Common myeloid progenitor, CD34-positive (primary cell): ENCODE results near the gene AFDN.

Experiments
- CTCF ChIA-PET: fragments of 350-600 bp; sonication (Branson Sonifier 250); formaldehyde crosslinking; loops from one replicate; lab custom pipeline; 2021; ENCODE audit warnings: antibody characterized with exemption; lab: Charles Lee
- POLR2A ChIA-PET: fragments of 350-600 bp; sonication (Branson Sonifier 250); formaldehyde crosslinking; loops from one replicate; lab custom pipeline; 2021; ENCODE audit warnings: antibody characterized with exemption; lab: Charles Lee
- DNase-seq, 3 donors: peaks; one replicate each; pipeline versions ENCODE4 v3.0.0 to v3.0.0-alpha.2; 2013
- H3K27ac ChIP-seq, 2 experiments: 1 replicate in 1 of 2; 2 replicates in 1 of 2; pipeline ENCODE4 v1.7.0; 2013; ENCODE audit warnings: inconsistent platforms in 2 of 2, low read length in 2 of 2, mild to moderate bottlenecking in 2 of 2, low read depth in 1 of 2, moderate library complexity in 1 of 2; ENCODE audit not compliant: severe bottlenecking in 2 of 2, insufficient read depth in 1 of 2, poor library complexity in 1 of 2
- H3K27me3 ChIP-seq, 5 experiments: replicated peaks in 2 of 5; 1 replicate in 3 of 5; 2 replicates in 2 of 5; pipeline versions ENCODE4 v1.6.1 to v1.7.0; 2013; ENCODE audit warnings: low read length in 4 of 5, mild to moderate bottlenecking in 2 of 5, moderate library complexity in 2 of 5, inconsistent platforms in 1 of 5; ENCODE audit not compliant: insufficient read depth in 5 of 5, control insufficient read depth in 4 of 5
- H3K36me3 ChIP-seq, 4 experiments: 1 replicate in 2 of 4; 2 replicates in 2 of 4; pipeline versions ENCODE4 v1.6.1 to v1.7.0; 2013; ENCODE audit warnings: low read length in 3 of 4, control low read depth in 1 of 4, mild to moderate bottlenecking in 1 of 4; ENCODE audit not compliant: control insufficient read depth in 4 of 4, insufficient read depth in 4 of 4
- H3K4me1 ChIP-seq, 4 experiments: 1 replicate in 3 of 4; 2 replicates in 1 of 4; pipeline versions ENCODE4 v1.6.1 to v1.7.1; 2013; ENCODE audit warnings: low read length in 3 of 4, mild to moderate bottlenecking in 3 of 4, control low read depth in 1 of 4, inconsistent platforms in 1 of 4, moderate library complexity in 1 of 4; ENCODE audit not compliant: control insufficient read depth in 4 of 4, insufficient read depth in 4 of 4; ENCODE audit errors: control extremely low read depth in 1 of 4
- H3K4me3 ChIP-seq, 7 experiments: 1 replicate in 4 of 7; 2 replicates in 3 of 7; pipeline versions ENCODE4 v1.5.1 to v1.7.0; 2013; ENCODE audit warnings: mild to moderate bottlenecking in 7 of 7, low read length in 6 of 7, moderate library complexity in 6 of 7, inconsistent platforms in 2 of 7, low read depth in 2 of 7, control low read depth in 1 of 7; ENCODE audit not compliant: insufficient read depth in 4 of 7, control insufficient read depth in 1 of 7; ENCODE audit errors: extremely low read depth in 1 of 7
- H3K9me3 ChIP-seq, 5 experiments: 1 replicate in 4 of 5; 2 replicates in 1 of 5; pipeline versions ENCODE4 v1.6.1 to v1.7.1; 2013; ENCODE audit warnings: low read length in 4 of 5, mild to moderate bottlenecking in 2 of 5, inconsistent platforms in 1 of 5, low read depth in 1 of 5, moderate library complexity in 1 of 5; ENCODE audit not compliant: control insufficient read depth in 4 of 5, insufficient read depth in 2 of 5; ENCODE audit errors: control extremely low read depth in 1 of 5
- WGBS: methylation state at CpG from one replicate; pipeline ENCODE4 v1.1.5; 2013; ENCODE audit not compliant: insufficient coverage; 5-methylcytosine and 5-hydroxymethylcytosine counted together

The AFDN gene

GRCh38 chr6:167820681-167821080, 6.0 kb upstream of the AFDN start:
- H3K4me1 ChIP-seq, result peaks cover 0 to 9% (median 2%) of the 10 kb centered on the region in 4 experiments
- no peak overlapping the region for H3K27ac ChIP-seq
- POLR2A ChIA-PET, result no interaction called here
- CTCF ChIA-PET, result no interaction called here
- 100% methylated on average over 7 of the region's 7 CpGs for WGBS
- peaks cover 6 to 68% (median 20%) of the 10 kb centered on the region in 5 experiments for H3K27me3 ChIP-seq
- H3K4me3 ChIP-seq, result no peak overlapping the region
- H3K9me3 ChIP-seq, result peaks cover 0 to 2% (median 0%) of the 10 kb centered on the region in 5 experiments
- H3K36me3 ChIP-seq, result no peaks in the 10 kb centered on the region
- no peak for DNase-seq

GRCh38 chr6:167824591-167825331, 1.9 kb upstream of the AFDN start:
- WGBS, result 64% methylated on average over 11 of the region's 19 CpGs
- peaks cover 0 to 2% (median 0%) of the 10 kb centered on the region in 5 experiments for H3K9me3 ChIP-seq
- H3K4me1 ChIP-seq, result peaks cover 0 to 21% (median 16%) of the 10 kb centered on the region in 4 experiments
- POLR2A ChIA-PET, result no interaction called here
- H3K4me3 ChIP-seq, result no peak overlapping the region
- H3K27me3 ChIP-seq, result peaks cover 10 to 72% (median 24%) of the 10 kb centered on the region in 5 experiments
- H3K27ac ChIP-seq, result no peak overlapping the region
- CTCF ChIA-PET, result no interaction called here
- no peaks in the 10 kb centered on the region for H3K36me3 ChIP-seq
- DNase-seq, result peak in 1 of 3 donors; percentile 17

DNA sequence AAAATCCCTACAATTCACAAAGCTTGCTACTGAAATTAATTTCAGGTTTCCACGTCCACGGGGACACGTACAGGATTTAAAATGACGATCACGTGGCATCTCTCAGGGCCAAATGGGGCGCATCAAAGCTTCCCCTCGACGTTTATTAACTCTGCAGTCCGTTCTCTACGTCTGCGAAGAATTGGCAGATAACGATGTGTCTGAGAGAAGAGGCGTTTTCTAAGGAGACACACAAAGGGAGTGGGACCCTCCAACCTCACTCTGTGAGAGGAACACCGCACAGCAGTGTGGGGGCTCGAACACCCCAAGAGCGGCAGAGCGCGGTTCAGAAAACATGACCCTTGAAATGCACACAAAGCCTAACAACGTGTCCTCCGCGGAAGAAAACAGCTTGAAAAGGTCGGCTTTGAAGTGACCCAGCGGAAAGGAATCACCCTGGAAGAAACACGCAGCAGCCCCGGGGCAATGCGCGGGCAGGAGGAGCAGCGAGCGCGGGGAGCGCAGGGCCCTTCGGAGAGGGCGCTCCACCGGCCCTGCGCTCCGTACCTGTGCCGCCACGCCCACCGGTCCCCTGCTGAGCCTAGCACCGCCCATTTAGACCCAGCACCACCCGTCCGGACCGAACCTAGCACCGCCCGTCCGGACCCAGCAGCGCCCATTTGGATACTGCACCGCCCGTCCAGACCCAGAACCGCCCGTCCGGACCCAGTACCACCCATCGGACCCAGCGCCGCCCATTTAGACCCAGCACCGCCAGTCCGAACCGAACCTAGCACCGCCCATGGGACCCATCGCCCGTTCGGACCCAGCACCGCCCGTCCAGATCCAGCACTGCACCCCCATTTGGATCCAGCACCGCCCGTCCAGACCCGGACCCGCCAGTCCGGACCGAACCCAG, 1.1 kb upstream of the AFDN start:
- peak in 2 of 3 donors; percentile 24 to 30 for DNase-seq
- WGBS, result 4% methylated on average over 70 of the region's 70 CpGs
- ChIA-PET CTCF (no interaction called here), POLR2A (no interaction called here)
- H3K4me1 ChIP-seq, result peaks cover 0 to 22% (median 16%) of the 10 kb centered on the region in 4 experiments
- H3K36me3 ChIP-seq, result no peaks in the 10 kb centered on the region
- no peak overlapping the region for H3K27ac ChIP-seq
- H3K27me3 ChIP-seq, result peaks cover 13 to 72% (median 26%) of the 10 kb centered on the region in 5 experiments
- peaks cover 0 to 2% (median 0%) of the 10 kb centered on the region in 5 experiments for H3K9me3 ChIP-seq
- H3K4me3 ChIP-seq, result peak overlapping the region in 6 of 7 experiments; percentile 54 to 82 (median 71)

- peak; percentile 38 to 68 (median 62) for DNase-seq
- H3K4me3 ChIP-seq, result peak overlapping the region; percentile 33 to 82 (median 65)
- peaks cover 13 to 69% (median 26%) of the 10 kb centered on the region in 5 experiments for H3K27me3 ChIP-seq
- peaks cover 0 to 2% (median 0%) of the 10 kb centered on the region in 5 experiments for H3K9me3 ChIP-seq
- peaks cover 0 to 22% (median 16%) of the 10 kb centered on the region in 4 experiments for H3K4me1 ChIP-seq
- no peaks in the 10 kb centered on the region for H3K36me3 ChIP-seq
- ChIA-PET CTCF (no interaction called here), POLR2A (no interaction called here)
- under 1% methylated on average over 44 of the region's 90 CpGs for WGBS
- no peak overlapping the region for H3K27ac ChIP-seq
Measured at GRCh38 chr6:167826230-167826895, 348 bp upstream of the AFDN start.

GRCh38 chr6:167827583-167828324, 1.0 kb downstream of the AFDN start:
- Histone ChIP-seq H3K9me3 (no peaks in the 10 kb centered on the region), H3K36me3 (no peaks in the 10 kb centered on the region), H3K27me3 (peaks cover 10 to 61% (median 27%) of the 10 kb centered on the region in 5 experiments), H3K4me1 (peaks cover 0 to 30% (median 18%) of the 10 kb centered on the region in 4 experiments), H3K4me3 (peak overlapping the region; percentile 45 to 76 (median 66)), H3K27ac (no peak overlapping the region)
- DNase-seq, result peak in 2 of 3 donors; percentile 43 to 50
- 0% methylated on average over 22 of the region's 51 CpGs for WGBS
- ChIA-PET POLR2A (no interaction called here), CTCF (no interaction called here)

- H3K4me1 ChIP-seq, result peaks cover 6 to 36% (median 25%) of the 10 kb centered on the region in 4 experiments
- POLR2A ChIA-PET, result no interaction called here
- no peaks in the 10 kb centered on the region for H3K36me3 ChIP-seq
- no peaks in the 10 kb centered on the region for H3K9me3 ChIP-seq
- CTCF ChIA-PET, result interaction anchor here (1.3 kb wide), 1 partner anchor 9 kb away, joined by 3 read pairs; no protein-coding TSS in a partner anchor
- DNase-seq, result peak in 1 of 3 donors; percentile 15
- H3K27ac ChIP-seq, result no peak overlapping the region
- H3K4me3 ChIP-seq, result peak overlapping the region in 2 of 7 experiments; percentile 74 to 76
- H3K27me3 ChIP-seq, result peaks cover 10 to 59% (median 27%) of the 10 kb centered on the region in 5 experiments
- WGBS, result 100% methylated on average over 1 of the region's 4 CpGs
Measured at GRCh38 chr6:167828325-167828956, 1.7 kb downstream of the AFDN start.
